NCI-H146 (cell line): Measurements from ENCODE around the gene SMAD2.
"Not testable (repeated sequence)": the region's sequence is repeated elsewhere in the genome, so short reads cannot be mapped to it uniquely, and the experiment has no call there.

ENCODE experiments used
- DNase-seq: peaks from one replicate; lab custom pipeline; 2025; lab: John Stamatoyannopoulos, UW

Gene SMAD2

GRCh38 chr18:47842836-47843235 is 87.6 kb downstream of the SMAD2 start:
- DNase-seq: no peak

- DNase-seq: no peak
Observed at GRCh38 chr18:47838396-47838795, 92.1 kb downstream of the SMAD2 start.

GRCh38 chr18:47832348-47832747 is 98.1 kb downstream of the SMAD2 start:
- DNase-seq: no peak

DNA sequence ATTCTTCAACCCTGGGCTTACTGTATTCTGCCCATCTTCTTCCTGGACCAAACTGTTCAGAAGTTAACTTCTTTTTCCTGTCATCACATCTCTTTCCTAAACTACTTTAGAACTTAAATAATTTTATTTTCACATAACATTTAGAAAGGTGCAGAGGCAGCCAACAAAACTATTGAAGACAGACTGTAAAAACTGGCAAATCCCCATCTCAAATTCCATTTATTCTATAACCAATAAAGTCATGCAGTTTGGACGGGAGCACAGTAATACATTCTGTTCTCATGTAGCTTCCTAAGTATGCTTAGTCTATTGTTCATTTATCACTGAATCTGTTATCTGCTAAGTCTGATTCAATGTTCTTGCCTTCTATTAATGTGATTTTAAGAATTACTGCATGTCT is 99.1 kb downstream of the SMAD2 start:
- DNase-seq: no peak

DNA sequence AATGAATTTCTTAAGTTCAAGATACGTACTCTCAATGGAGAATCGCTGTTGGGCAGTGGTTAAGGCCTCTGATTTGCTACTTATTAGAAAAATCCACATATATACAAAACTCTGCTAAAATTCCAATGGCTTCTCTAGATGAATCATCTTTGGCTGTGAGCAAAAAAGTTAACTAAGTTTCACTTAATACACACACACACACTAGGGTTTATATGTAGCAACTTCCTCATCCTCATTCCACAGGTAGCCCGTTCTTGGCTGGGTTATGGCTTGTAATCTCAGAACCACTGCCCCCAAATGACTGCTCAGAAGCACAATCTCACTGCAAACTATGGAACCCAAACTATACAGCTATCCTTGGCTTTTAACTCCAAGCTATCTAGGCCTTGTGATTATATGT is 99.7 kb downstream of the SMAD2 start:
- DNase-seq: no peak

- DNase-seq: no peak
Observed at GRCh38 chr18:47829831-47830230, 100.6 kb downstream of the SMAD2 start.

DNA sequence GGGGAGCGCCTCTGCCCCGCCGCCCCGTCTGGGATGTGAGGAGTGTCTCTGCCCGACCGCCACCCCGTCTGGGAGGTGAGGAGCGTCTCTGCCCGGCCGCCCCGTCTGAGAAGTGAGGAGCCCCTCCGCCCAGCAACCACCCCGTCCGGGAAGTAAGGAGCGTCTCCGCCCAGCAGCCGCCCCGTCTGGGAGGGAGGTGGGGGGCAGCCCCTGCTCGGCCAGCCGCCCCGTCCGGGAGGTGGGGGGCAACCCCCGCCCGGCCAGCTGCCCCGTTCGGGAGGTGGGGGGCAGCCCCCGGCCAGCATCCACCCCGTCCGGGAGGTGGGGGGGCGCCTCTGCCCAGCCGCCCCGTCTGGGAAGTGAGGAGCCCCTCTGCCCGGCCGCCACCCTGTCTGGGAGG is 102.4 kb downstream of the SMAD2 start:
- DNase-seq: not testable (repeated sequence)

DNA sequence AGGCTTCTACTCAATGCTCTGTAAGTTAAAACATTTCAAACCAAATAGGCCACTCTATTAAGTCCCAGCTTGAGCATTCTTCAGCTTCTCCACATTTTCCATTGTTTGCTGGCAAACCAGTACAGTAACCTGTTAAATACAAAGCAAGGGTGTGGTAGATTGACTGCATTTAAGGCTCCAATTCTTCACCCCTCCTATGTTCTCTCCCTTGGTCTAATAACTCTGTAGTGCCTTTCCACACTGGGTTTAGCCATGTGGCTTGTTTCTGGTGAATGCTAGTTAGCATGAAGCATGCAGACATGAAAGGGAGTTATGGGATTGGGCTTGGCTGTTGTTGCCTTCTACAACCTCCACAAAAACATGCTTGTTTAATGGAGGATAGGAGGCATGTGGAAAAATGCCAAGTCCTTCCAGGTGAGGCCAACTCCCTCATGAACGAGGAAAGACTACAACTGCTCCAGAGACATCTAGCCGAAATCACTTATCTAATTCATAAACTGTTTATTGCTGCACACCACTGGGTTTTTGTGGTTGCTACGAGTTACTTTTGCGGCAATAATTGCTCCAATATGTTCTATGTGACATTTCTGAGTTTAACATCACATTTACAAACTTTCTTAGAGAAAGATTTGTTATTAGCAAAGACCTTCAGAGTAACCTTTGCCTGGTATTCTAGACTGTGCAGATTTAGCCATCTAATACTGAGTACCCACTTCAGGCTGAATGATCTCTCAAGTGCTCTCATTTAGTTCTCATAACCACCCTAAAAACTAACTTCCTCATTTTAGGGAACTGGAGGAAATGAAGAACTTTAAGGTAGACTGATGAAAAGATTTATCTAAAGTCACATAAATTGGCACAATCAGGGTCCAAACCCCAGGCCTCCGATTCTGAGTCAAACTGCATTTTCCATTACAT is 104.0 kb downstream of the SMAD2 start:
- no peak for DNase-seq

- DNase-seq: no peak
Observed at GRCh38 chr18:47821314-47821713, 109.1 kb downstream of the SMAD2 start.

DNA sequence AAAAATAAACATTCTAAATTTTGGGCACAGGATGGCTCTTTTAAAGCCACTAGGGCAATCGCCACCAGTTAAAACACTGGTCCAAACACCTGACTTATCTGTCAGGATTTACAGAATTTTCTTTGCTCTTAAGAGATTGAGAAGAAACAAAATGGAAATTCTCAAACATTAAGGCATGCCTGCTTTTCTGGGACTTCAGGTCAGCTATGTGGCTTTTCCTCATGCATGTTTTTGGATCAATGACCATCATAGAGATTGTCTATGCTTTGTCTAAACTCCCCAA is 112.7 kb downstream of the SMAD2 start:
- no peak for DNase-seq

DNA sequence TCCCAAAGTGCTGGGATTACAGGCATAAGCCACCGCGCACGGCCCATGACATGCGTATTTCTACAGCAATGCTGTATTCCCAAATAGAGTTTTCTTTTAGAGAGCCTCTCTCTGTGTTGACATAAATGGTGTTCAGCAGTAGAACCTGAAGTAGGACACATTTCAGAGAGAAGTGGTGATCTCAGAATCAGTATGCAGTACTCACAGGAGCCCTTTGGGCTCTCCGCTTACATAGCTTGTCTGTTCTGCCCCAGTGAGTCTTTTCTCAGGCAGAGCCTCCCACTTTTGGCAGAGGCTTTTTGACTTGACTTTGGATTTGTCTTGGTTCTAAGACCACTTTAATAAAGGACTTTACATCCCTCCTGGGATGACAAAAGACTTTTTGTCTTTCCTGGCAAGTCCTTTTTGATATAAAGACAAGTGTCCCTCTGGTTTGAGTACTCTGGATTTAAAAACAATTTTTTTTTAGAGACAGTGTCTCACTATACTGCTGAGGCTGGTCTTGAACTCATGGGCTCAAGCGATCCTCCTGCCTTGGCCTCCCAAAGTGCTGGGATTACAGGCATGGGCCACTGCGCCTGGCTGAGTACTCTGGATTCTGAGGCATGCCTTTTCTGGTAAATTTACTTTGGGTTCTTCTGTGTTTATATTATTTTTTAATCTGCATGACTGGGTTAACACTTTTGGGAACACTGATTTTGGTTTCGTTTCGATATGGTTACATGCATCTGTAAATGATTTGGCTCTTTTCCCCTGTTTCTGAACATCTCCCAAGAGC is 113.3 kb downstream of the SMAD2 start:
- DNase-seq: no peak

GRCh38 chr18:47815486-47816270 is 114.8 kb downstream of the SMAD2 start:
- DNase-seq: no peak

DNA sequence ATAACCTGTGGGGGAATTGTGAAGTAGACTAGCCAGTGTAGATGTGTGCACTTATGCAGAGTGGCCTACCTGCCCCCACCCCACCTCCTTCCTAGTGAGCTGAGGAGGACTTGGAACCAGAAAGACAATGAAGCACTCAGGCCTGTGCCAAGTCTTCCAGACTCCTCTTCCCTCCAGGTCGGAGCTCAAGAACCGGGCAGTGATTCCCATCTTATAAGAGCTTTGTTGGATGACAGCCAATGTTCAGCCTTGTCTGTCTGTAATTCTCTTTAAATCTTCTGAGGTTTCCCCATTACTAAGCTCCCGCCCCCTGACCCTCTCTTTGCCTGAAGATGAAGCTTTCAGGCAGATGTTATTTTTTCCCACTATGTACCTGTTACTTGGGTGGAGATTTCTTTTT is 121.0 kb downstream of the SMAD2 start:
- DNase-seq: no peak

DNA sequence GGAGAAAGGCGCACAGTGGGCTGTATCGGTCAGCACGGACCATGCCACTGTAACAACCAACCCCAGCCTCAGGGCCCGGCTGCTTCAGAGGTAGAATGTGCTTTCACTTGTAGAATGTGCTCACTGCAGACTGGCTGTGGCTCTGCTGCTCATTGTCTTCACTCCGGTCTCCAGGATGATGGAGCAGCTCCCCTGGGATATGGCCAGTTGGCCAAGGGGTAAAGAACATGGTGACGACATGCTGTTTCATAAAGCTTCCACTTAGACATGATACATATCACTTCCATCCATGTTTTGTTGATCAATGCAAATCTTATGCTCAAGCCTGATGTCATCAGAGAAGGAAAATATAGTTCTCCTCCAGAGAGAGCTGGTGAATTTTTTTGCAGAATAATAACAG is 127.7 kb downstream of the SMAD2 start:
- DNase-seq: no peak

DNA sequence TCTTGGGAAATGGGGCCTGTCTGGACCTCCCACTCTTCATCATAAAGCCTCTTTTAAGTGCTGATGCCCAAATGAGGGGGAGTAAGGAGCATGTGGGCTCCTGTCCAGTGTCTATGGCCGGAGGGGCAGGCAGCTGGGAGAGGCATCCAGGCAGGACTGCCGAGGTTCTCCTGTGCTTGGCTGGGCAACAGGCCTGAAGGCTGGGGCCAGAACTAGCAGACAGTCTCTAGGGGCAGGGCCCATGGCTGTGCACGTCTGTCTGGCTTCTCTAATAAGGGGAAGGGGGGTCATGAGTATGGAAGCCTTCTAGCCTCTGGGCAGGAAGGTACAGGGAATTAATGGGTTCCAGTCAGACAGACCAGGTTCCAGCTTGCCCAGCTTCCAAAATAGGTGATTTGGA is 128.6 kb downstream of the SMAD2 start:
- DNase-seq: no peak

DNA sequence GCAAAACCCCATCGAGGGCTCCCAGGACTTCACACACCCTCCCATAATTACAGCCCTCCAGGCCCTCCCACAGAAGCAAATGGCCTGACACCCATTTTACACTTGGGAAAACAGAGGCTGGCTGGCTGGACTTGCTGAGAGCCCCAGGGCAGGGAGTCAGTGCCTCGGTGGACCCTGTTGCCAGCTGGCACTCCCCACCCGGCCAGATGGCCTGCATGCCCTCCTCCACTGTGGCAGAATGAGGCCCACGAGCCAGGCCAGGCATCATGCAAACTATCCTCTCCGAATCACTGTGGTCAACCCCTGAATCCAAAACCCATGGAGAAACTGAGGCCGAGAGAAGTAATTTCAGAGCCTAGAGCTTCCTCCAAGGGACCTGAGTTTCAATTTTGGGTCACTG is 129.7 kb downstream of the SMAD2 start:
- no peak for DNase-seq

DNA sequence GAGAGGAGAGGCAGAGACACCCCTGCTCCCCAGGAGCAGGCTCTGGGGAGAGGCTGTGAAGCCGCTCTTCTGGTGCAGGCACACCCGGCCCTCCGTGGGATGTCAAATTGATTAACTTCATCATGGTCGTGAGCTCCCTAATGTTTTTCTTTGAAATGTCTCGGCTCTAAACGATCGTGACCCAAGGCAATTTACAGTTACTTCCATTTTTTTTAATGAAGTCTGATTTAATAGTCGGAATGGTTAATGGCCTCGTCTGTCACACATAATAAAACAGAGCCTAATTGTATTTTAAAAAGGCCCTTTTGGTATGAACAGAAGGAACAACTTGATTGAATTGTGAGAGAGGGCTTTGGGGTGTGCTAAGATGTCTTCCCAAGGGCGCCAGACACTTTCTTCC is 130.2 kb downstream of the SMAD2 start:
- DNase-seq: no peak

- DNase-seq: no peak
Observed at GRCh38 chr18:47799376-47799775, 131.1 kb downstream of the SMAD2 start.

DNA sequence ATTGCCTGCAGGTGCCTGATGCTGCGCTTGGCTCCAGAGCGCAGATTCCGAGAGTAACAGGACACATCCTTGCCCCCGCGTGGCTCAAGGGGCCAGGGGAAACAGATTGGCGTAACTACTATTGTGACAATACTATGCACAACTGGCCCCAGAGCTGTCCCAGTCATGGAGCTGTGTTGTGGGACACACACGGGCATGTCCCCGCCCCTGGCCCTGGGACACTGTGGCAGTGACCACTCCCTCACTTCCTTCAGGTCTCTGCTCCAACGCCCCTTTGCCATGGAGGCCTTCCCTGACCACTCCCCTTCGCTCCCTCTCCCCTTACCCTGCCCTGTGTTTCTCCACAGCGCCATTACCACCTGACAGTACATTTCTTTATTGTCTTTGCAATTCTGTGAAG is 132.1 kb downstream of the SMAD2 start:
- DNase-seq: no peak

DNA sequence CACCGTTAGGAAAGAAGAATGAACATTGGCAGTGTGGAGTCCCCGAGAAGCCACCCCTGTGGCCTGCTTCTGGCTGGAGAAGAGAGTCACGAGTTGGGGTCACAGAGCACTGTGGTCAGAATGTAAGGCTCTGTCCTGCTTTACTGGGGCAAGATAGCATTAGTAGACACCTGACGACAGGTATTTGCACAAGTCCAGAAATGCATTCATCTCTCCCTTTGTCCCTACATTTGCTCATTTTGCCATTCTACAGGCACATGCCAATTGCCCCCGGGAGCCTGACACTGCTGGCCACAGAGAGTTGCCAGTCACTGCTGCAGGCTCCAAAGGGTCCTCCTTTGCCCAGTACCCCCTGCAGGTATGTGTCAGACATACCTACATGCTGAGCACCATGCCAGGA is 133.3 kb downstream of the SMAD2 start:
- DNase-seq: no peak

DNA sequence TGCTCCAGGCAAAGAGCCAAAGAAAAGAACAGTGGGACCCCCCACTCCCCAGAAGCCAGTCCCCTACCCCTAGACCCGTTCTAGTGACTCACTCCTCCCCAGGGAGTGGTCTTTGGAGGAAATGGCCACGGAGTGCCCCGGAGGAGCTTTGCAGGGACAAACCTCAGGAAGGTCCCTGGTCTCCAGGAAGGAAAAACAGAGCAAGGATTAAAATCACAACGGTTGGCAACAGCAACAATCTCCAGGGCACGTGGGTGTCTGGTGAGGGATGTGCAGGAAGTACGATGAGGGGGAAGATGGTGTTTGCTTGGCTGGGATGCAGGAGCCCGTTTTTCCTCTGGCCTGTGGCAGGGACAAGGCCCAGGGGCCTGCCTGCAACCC is 135.0 kb downstream of the SMAD2 start:
- DNase-seq: no peak

DNA sequence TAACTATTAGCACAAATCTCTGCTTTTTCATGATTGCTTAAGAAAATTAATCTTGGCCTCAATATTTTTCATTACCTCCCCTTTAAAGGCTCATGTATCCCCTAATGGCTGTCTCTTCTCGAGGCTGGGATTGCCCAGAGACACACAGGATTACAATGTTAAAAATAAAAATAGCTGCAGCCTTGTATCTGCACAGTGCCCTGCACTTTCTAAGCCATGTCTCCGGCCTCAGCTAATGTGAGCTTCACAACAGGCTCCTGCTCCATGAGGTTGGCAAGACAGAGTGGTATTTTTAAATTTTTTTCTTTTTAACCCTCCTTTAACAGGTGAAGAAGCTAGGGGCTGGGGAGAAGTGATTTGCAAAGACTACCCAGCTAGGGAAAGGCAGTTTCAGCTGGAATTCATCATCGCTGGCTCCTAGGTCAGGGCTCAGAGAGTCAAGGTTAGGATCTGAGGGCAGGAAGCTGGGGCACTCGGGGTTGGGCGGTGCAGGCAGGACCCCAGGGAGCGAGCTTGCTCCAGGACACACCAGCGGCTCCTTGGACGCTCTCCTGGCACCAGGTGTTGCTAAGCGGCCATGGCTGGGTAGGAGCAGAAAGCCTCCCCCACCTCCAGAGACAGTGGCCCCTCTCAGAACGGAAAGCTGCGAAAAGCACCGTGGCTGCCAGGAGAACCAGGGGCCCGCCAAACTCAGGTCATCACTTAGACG is 135.6 kb downstream of the SMAD2 start:
- no peak for DNase-seq
